A673 (cell line): ENCODE measurements around the gene PLXDC2. TPM values are rescaled to one million over a fixed set of nuclear protein-coding genes. Genes with fewer than 3 reads are reported as not detected.

Source experiments
- BruUV-seq: library from RNA; stranded (reverse); fragments of 400-500 nt; replicated peaks from 2 replicates; lab custom pipeline; 2021; lab: Mats Ljungman, UMichigan
- CTCF ChIA-PET: fragments of 300-600 bp; sonication (Branson Sonifier 250); formaldehyde crosslinking; loops from one replicate; lab custom pipeline; 2022; ENCODE audit warnings: antibody characterized with exemption; lab: Charles Lee
- POLR2A ChIA-PET: fragments of 300-600 bp; sonication (Branson Sonifier 250); formaldehyde crosslinking; loops from one replicate; lab custom pipeline; 2022; ENCODE audit warnings: antibody characterized with exemption; ENCODE audit not compliant: low non-redundant PET; lab: Charles Lee
- DNase-seq: peaks from one replicate; pipeline ENCODE4 v3.0.0-alpha.2; 2015; ENCODE audit warnings: low spot score
- H3K27ac ChIP-seq: fragments of 200-600 bp; sonication (generic); 2 replicates; pipeline ENCODE4 v1.5.1; 2016; ENCODE audit warnings: mixed run types, low read depth, mild to moderate bottlenecking, mixed read lengths, antibody characterized with exemption, low read length; ENCODE audit not compliant: poor library complexity, severe bottlenecking
- H3K27me3 ChIP-seq: fragments of 200-600 bp; sonication (generic); replicated peaks from 2 replicates; pipeline ENCODE4 v1.6.1; 2017; ENCODE audit warnings: mixed run types, low read depth, mild to moderate bottlenecking, mixed read lengths, antibody characterized with exemption, low read length; ENCODE audit not compliant: insufficient read depth, poor library complexity
- H3K36me3 ChIP-seq: fragments of 200-600 bp; sonication (generic); 2 replicates; pipeline ENCODE4 v1.6.1; 2016; ENCODE audit warnings: mixed run types, mild to moderate bottlenecking, mixed read lengths, antibody characterized with exemption, low read length; ENCODE audit not compliant: insufficient read depth, poor library complexity, severe bottlenecking
- H3K4me1 ChIP-seq: fragments of 200-600 bp; sonication (generic); 2 replicates; pipeline ENCODE4 v1.6.1; 2017; ENCODE audit warnings: mixed run types, mild to moderate bottlenecking, mixed read lengths, antibody characterized with exemption, low read length; ENCODE audit not compliant: insufficient read depth, poor library complexity, severe bottlenecking
- H3K4me3 ChIP-seq: fragments of 200-600 bp; sonication (generic); 2 replicates; pipeline ENCODE4 v1.5.1; 2016; ENCODE audit warnings: low read depth, mixed run types, mild to moderate bottlenecking, mixed read lengths, low read length; ENCODE audit not compliant: poor library complexity, severe bottlenecking
- H3K9me3 ChIP-seq: fragments of 200-600 bp; sonication (generic); 2 replicates; pipeline ENCODE4 v1.6.1; 2016; ENCODE audit warnings: mixed run types, low read depth, mild to moderate bottlenecking, mixed read lengths, antibody characterized with exemption, low read length; ENCODE audit not compliant: poor library complexity, severe bottlenecking
- EZH2 ChIP-seq: fragments of 200-600 bp; sonication (generic); IDR thresholded peaks from 2 replicates; pipeline ENCODE4 v1.6.1; 2017; ENCODE audit warnings: borderline replicate concordance, low read depth, mild to moderate bottlenecking, mixed read lengths, antibody characterized with exemption, low read length; ENCODE audit not compliant: poor library complexity, severe bottlenecking
- intact Hi-C: fragments of 100-400 bp; cut with micrococcal nuclease; formaldehyde crosslinking; loops from one replicate; pipeline ENCODE4 v1.10.0; 2022; ENCODE audit not compliant: unreplicated experiment
- total RNA-seq: library from RNA; stranded (reverse); gene quantifications from 2 replicates; pipeline ENCODE4 v1.2.3, GENCODE V29; 2021
- TF ChIP-seq, protein P1 (sequence below): fragments of 300-800, 200-600 bp; sonication (generic); conservative IDR thresholded peaks from 2 replicates; pipeline ENCODE4 v1.5.1; 2017; ENCODE audit warnings: low read depth, mild to moderate bottlenecking, antibody characterized with exemption, low read length, moderate library complexity, mixed read lengths

The PLXDC2 gene
- total RNA-seq, 1 experiment from 2014 or later: 74.8 TPM

DNA sequence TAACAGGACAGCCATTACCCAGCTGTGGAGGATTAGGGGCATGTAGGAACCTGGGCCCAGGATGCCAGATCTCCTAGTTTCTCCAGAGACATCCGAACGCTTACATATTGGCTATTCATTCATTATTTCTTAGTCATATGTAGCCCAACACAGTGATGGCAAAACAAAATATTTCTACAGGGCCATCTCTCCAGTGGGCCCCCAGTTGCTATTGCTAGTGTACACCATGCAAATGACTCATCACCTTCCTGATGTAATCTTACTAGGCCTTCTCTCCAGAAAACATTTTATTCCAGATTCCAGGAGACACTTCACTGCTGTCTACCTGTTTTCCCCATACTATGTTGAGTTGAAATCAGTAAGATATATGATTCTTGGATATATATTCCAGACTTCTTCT, 201.7 kb downstream of the PLXDC2 start:
- H3K27ac ChIP-seq: peak overlapping the region; percentile 37
- peaks cover 30% of the 10 kb centered on the region for H3K4me1 ChIP-seq
- H3K36me3 ChIP-seq: peaks cover 3% of the 10 kb centered on the region
- H3K27me3 ChIP-seq: no peaks in the 10 kb centered on the region
- no peak for DNase-seq
- BruUV-seq: no TSS peak
- ChIA-PET CTCF (no interaction called here), POLR2A (no interaction called here)
- no peaks in the 10 kb centered on the region for H3K9me3 ChIP-seq
- no peak overlapping the region for H3K4me3 ChIP-seq
- intact Hi-C loops: loop anchor here (10.0 kb wide), 1 partner anchor 1103 kb away; no protein-coding TSS in a partner anchor
- no peak for TF ChIP-seq EZH2
- TF ChIP-seq, protein P1, sequence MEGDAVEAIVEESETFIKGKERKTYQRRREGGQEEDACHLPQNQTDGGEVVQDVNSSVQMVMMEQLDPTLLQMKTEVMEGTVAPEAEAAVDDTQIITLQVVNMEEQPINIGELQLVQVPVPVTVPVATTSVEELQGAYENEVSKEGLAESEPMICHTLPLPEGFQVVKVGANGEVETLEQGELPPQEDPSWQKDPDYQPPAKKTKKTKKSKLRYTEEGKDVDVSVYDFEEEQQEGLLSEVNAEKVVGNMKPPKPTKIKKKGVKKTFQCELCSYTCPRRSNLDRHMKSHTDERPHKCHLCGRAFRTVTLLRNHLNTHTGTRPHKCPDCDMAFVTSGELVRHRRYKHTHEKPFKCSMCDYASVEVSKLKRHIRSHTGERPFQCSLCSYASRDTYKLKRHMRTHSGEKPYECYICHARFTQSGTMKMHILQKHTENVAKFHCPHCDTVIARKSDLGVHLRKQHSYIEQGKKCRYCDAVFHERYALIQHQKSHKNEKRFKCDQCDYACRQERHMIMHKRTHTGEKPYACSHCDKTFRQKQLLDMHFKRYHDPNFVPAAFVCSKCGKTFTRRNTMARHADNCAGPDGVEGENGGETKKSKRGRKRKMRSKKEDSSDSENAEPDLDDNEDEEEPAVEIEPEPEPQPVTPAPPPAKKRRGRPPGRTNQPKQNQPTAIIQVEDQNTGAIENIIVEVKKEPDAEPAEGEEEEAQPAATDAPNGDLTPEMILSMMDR: no peak

DNA sequence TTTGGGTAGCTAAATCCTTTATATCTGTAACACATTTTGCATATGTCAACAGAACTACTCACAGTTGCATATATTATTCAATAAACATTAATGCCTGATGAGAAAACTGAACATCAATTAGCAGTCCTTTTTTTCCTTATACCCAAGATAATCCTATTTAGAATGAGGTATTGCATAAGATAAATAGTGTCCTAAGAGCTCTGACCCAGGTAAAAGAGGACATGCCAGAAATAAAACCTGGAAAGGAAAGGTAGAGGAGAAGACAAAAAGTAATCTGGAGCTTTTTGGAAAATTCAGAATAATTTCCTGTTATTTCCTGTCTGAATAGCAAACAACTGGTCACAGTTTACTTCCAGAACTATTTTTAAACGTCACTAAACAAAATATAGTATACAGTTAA, 204.4 kb downstream of the PLXDC2 start:
- Histone ChIP-seq H3K4me1 (peaks cover 5% of the 10 kb centered on the region), H3K27ac (no peak overlapping the region), H3K9me3 (peaks cover 9% of the 10 kb centered on the region), H3K27me3 (no peaks in the 10 kb centered on the region), H3K4me3 (no peak overlapping the region), H3K36me3 (peaks cover 2% of the 10 kb centered on the region)
- ChIA-PET CTCF (no interaction called here), POLR2A (no interaction called here)
- no TSS peak for BruUV-seq
- no peak for DNase-seq
- no peak for TF ChIP-seq EZH2
- TF ChIP-seq, protein P1: no peak
- intact Hi-C loops: no loop called here

- Histone ChIP-seq H3K27me3 (no peaks in the 10 kb centered on the region), H3K27ac (no peak overlapping the region), H3K4me3 (no peak overlapping the region), H3K4me1 (no peaks in the 10 kb centered on the region), H3K36me3 (no peaks in the 10 kb centered on the region), H3K9me3 (peaks cover 9% of the 10 kb centered on the region)
- intact Hi-C loops: no loop called here
- ChIA-PET POLR2A (no interaction called here), CTCF (no interaction called here)
- TF ChIP-seq, protein P1: no peak
- no peak for TF ChIP-seq EZH2
- DNase-seq: no peak
- no TSS peak for BruUV-seq
These were observed 213.3 kb downstream of the PLXDC2 start for GRCh38 chr10:20029523-20029922.
